IMR-90 (cell line): ENCODE results near the gene CALD1. TPM values are rescaled to one million over a fixed set of nuclear protein-coding genes. Genes with fewer than 3 reads are reported as not detected.

Experiments
- ATAC-seq: fragments of 200-7000 bp; cut with Tn5 transposase; 2 replicates; pipeline ENCODE4 v1.9.1; 2020; ENCODE audit warnings: low read depth, mild to moderate bottlenecking, moderate library complexity
- BruUV-seq: library from RNA; stranded (reverse); fragments of 400-500 nt; replicated peaks from 2 replicates; lab custom pipeline; 2021; lab: Mats Ljungman, UMichigan
- CTCF ChIA-PET: fragments of 300-600 bp; formaldehyde crosslinking; extraction: SDS; loops from one replicate; lab custom pipeline; 2021; ENCODE audit warnings: antibody characterized with exemption; lab: Yijun Ruan, JAX
- POLR2A ChIA-PET: fragments of 300-600 bp; sonication (Branson Sonifier 250); formaldehyde crosslinking; loops from one replicate; lab custom pipeline; 2022; ENCODE audit warnings: antibody characterized with exemption; ENCODE audit not compliant: unreplicated experiment; lab: Charles Lee
- DNase-seq: peaks from one replicate; pipeline ENCODE4 v3.0.0; 2013
- H2AFZ ChIP-seq: replicated peaks from 2 replicates; pipeline ENCODE3; 2013; ENCODE audit warnings: low read length, mild to moderate bottlenecking; ENCODE audit not compliant: poor library complexity
- H2AK5ac ChIP-seq: 2 replicates; pipeline ENCODE4 v1.6.1; 2013; ENCODE audit warnings: low read depth, low read length, inconsistent platforms
- H2AK9ac ChIP-seq: replicated peaks from 2 replicates; pipeline ENCODE3; 2013; ENCODE audit warnings: mild to moderate bottlenecking, low read depth, low read length, moderate library complexity; ENCODE audit not compliant: poor library complexity
- H2BK120ac ChIP-seq: 2 replicates; pipeline ENCODE4 v1.6.1; 2013; ENCODE audit warnings: low read depth, low read length, inconsistent platforms
- H2BK15ac ChIP-seq: 3 replicates; pipeline ENCODE4 v1.6.1; 2013; ENCODE audit warnings: low read depth, low read length, inconsistent platforms
- H2BK20ac ChIP-seq: 2 replicates; pipeline ENCODE4 v1.6.1; 2013; ENCODE audit warnings: low read depth, mild to moderate bottlenecking, inconsistent platforms, low read length, moderate library complexity
- H2BK5ac ChIP-seq: 2 replicates; pipeline ENCODE4 v1.6.1; 2013; ENCODE audit warnings: mild to moderate bottlenecking, low read depth, low read length, inconsistent platforms; ENCODE audit not compliant: poor library complexity, severe bottlenecking
- H3K14ac ChIP-seq: replicated peaks from 2 replicates; pipeline ENCODE4 v1.6.1; 2013; ENCODE audit warnings: low read depth, low read length, inconsistent platforms
- H3K18ac ChIP-seq: 2 replicates; pipeline ENCODE4 v1.6.1; 2013; ENCODE audit warnings: low read depth, low read length, control low read depth
- H3K23ac ChIP-seq: 2 replicates; pipeline ENCODE4 v1.6.1; 2013; ENCODE audit warnings: low read depth, low read length, inconsistent platforms
- H3K27ac ChIP-seq: 2 replicates; pipeline ENCODE4 v1.5.1; 2013; ENCODE audit warnings: mild to moderate bottlenecking, control low read depth, low read length; ENCODE audit not compliant: insufficient read depth
- H3K27me3 ChIP-seq: 2 replicates; pipeline ENCODE4 v1.6.1; 2013; ENCODE audit warnings: low read length; ENCODE audit not compliant: control insufficient read depth, insufficient read depth
- H3K36me3 ChIP-seq: 2 replicates; pipeline ENCODE4 v1.6.1; 2013; ENCODE audit warnings: low read length, mixed read lengths; ENCODE audit not compliant: control insufficient read depth, insufficient read depth
- H3K4ac ChIP-seq: 2 replicates; pipeline ENCODE4 v1.6.1; 2013; ENCODE audit warnings: low read depth, low read length, inconsistent platforms
- H3K4me1 ChIP-seq: 2 replicates; pipeline ENCODE4 v1.6.1; 2013; ENCODE audit warnings: low read length, mixed read lengths; ENCODE audit not compliant: control insufficient read depth, insufficient read depth
- H3K4me2 ChIP-seq: 2 replicates; pipeline ENCODE4 v1.6.1; 2013; ENCODE audit warnings: low read depth, mild to moderate bottlenecking, control low read depth, low read length, moderate library complexity
- H3K4me3 ChIP-seq: 2 replicates; pipeline ENCODE4 v1.5.1; 2013; ENCODE audit warnings: low read depth, mild to moderate bottlenecking, control low read depth, low read length, moderate library complexity; ENCODE audit not compliant: insufficient read depth
- H3K56ac ChIP-seq: 2 replicates; pipeline ENCODE4 v1.6.1; 2013; ENCODE audit warnings: low read length, inconsistent platforms; ENCODE audit not compliant: insufficient read depth; ENCODE audit errors: extremely low read depth
- H3K79me1 ChIP-seq, 2 experiments: 2 replicates each; pipeline ENCODE4 v1.6.1; 2013; ENCODE audit warnings: low read length in 2 of 2, inconsistent platforms in 1 of 2, low read depth in 1 of 2
- H3K9ac ChIP-seq: 2 replicates; pipeline ENCODE4 v1.6.1; 2013; ENCODE audit warnings: low read depth, low read length, control low read depth
- H3K9me1 ChIP-seq: 2 replicates; pipeline ENCODE4 v1.6.1; 2013; ENCODE audit warnings: low read length, inconsistent platforms; ENCODE audit not compliant: insufficient read depth
- H3K9me3 ChIP-seq: 2 replicates; pipeline ENCODE4 v1.6.1; 2013; ENCODE audit warnings: low read length; ENCODE audit not compliant: control insufficient read depth, insufficient read depth
- H4K20me1 ChIP-seq: 2 replicates; pipeline ENCODE4 v1.6.1; 2013; ENCODE audit warnings: low read length, inconsistent platforms; ENCODE audit not compliant: insufficient read depth
- H4K5ac ChIP-seq: 2 replicates; pipeline ENCODE4 v1.6.1; 2013; ENCODE audit warnings: mild to moderate bottlenecking, low read depth, low read length, control low read depth
- H4K8ac ChIP-seq, 2 experiments: 2 replicates each; pipeline ENCODE4 v1.6.1; 2013; ENCODE audit warnings: low read depth in 2 of 2, low read length in 2 of 2, control low read depth in 1 of 2, inconsistent platforms in 1 of 2
- H4K91ac ChIP-seq: 2 replicates; pipeline ENCODE4 v1.6.1; 2013; ENCODE audit warnings: low read depth, low read length, inconsistent platforms; ENCODE audit not compliant: insufficient read depth
- BHLHE40 ChIP-seq: fragments of 150-350 bp; IDR thresholded peaks from 2 replicates; pipeline ENCODE4 v1.6.1; 2016; ENCODE audit warnings: mild to moderate bottlenecking, low read depth, low read length
- CEBPB ChIP-seq: IDR thresholded peaks from 2 replicates; pipeline ENCODE4 v1.6.1; 2012; ENCODE audit warnings: low read depth, low read length, improper control_type of control experiment
- CHD1 ChIP-seq: IDR thresholded peaks from 2 replicates; pipeline ENCODE4 v1.6.1; 2012; ENCODE audit warnings: low read depth, low read length, improper control_type of control experiment
- ELK1 ChIP-seq: fragments of 150-350 bp; IDR thresholded peaks from 2 replicates; pipeline ENCODE4 v1.6.1; 2016; ENCODE audit warnings: low read depth, mild to moderate bottlenecking, low read length, moderate library complexity, borderline replicate concordance
- FOS ChIP-seq: fragments of 150-350 bp; IDR thresholded peaks from 2 replicates; pipeline ENCODE4 v1.6.1; 2016; ENCODE audit warnings: low read depth, low read length
- MAFK ChIP-seq: IDR thresholded peaks from 2 replicates; pipeline ENCODE4 v1.6.1; 2012; ENCODE audit warnings: low read depth, low read length, improper control_type of control experiment
- MAZ ChIP-seq: IDR thresholded peaks from 2 replicates; pipeline ENCODE4 v1.6.1; 2012; ENCODE audit warnings: low read depth, mild to moderate bottlenecking, low read length, improper control_type of control experiment, moderate library complexity, borderline replicate concordance
- MXI1 ChIP-seq: IDR thresholded peaks from 2 replicates; pipeline ENCODE4 v1.6.1; 2012; ENCODE audit warnings: low read depth, mild to moderate bottlenecking, low read length, moderate library complexity, borderline replicate concordance
- NFE2L2 ChIP-seq: fragments of 150-350 bp; IDR thresholded peaks from 2 replicates; pipeline ENCODE4 v1.6.1; 2016; ENCODE audit warnings: low read depth, mild to moderate bottlenecking, low read length
- POLR2A ChIP-seq: IDR thresholded peaks from 2 replicates; pipeline ENCODE4 v1.6.1; 2012; ENCODE audit warnings: mild to moderate bottlenecking, low read depth, low read length
- RAD21 ChIP-seq: IDR thresholded peaks from 2 replicates; pipeline ENCODE4 v1.6.1; 2012; ENCODE audit warnings: low read length, improper control_type of control experiment
- RCOR1 ChIP-seq: IDR thresholded peaks from 2 replicates; pipeline ENCODE4 v1.6.1; 2012; ENCODE audit warnings: mild to moderate bottlenecking, low read length, improper control_type of control experiment; ENCODE audit not compliant: insufficient replicate concordance
- RFX5 ChIP-seq: IDR thresholded peaks from 2 replicates; pipeline ENCODE4 v1.8.0; 2012; ENCODE audit warnings: low read depth, mild to moderate bottlenecking, low read length, moderate library complexity
- SMC3 ChIP-seq: fragments of 150-350 bp; IDR thresholded peaks from 2 replicates; pipeline ENCODE4 v1.6.1; 2016; ENCODE audit warnings: low read depth, mild to moderate bottlenecking, antibody characterized with exemption, low read length, moderate library complexity
- WGBS, 2 experiments: methylation state at CpG; one replicate each; pipeline versions ENCODE4 v1.1.5 to v1.1.7; 2013; ENCODE audit warnings: missing lambda C conversion rate in 2 of 2; ENCODE audit not compliant: insufficient read length in 1 of 2; ENCODE audit errors: extremely low coverage in 2 of 2; 5-methylcytosine and 5-hydroxymethylcytosine counted together
- dilution Hi-C: fragments of 300-500 bp; cut with HindIII; formaldehyde crosslinking; loops from one replicate; pipeline ENCODE4 v1.14.3; 2018; ENCODE audit warnings: low sequenced_read_pairs; ENCODE audit not compliant: unreplicated experiment
- in situ Hi-C: fragments of 300-500 bp; cut with MboI; formaldehyde crosslinking; loops from 3 replicates; pipeline ENCODE4 v1.14.3; 2019; ENCODE audit warnings: low sequenced_read_pairs, inconsistent platforms, mixed read lengths
- intact Hi-C: fragments of 100-400 bp; cut with micrococcal nuclease; formaldehyde crosslinking; loops from 2 replicates; pipeline ENCODE4 v1.10.0; 2022
- polyA plus RNA-seq, 3 experiments: library from polyadenylated mRNA; depleted of rRNA; stranded (reverse); fragments of >200 nt; gene quantifications; 2 replicates each; pipeline ENCODE4 v1.2.3, GENCODE V29; 2012; ENCODE audit warnings: low replicate concordance in 1 of 3
- total RNA-seq: library from RNA; depleted of rRNA; stranded (reverse); fragments of >200 nt; gene quantifications from 2 replicates; pipeline ENCODE4 v1.2.3, GENCODE V29; 2012
- TF ChIP-seq, protein P1 (sequence below): conservative IDR thresholded peaks from 2 replicates; pipeline ENCODE4 v1.5.1; 2012; ENCODE audit warnings: mild to moderate bottlenecking, low read depth, low read length, improper control_type of control experiment
- TF ChIP-seq, protein P2 (sequence below): fragments of 150-350 bp; IDR thresholded peaks from 2 replicates; pipeline ENCODE4 v1.6.1; 2017; ENCODE audit warnings: mild to moderate bottlenecking, antibody characterized with exemption, low read length, low read depth

The CALD1 gene
- total and polyA plus RNA-seq, 2 of the 4 experiments (the other 2 are of a cell fraction) = 375 to 487 TPM

DNA sequence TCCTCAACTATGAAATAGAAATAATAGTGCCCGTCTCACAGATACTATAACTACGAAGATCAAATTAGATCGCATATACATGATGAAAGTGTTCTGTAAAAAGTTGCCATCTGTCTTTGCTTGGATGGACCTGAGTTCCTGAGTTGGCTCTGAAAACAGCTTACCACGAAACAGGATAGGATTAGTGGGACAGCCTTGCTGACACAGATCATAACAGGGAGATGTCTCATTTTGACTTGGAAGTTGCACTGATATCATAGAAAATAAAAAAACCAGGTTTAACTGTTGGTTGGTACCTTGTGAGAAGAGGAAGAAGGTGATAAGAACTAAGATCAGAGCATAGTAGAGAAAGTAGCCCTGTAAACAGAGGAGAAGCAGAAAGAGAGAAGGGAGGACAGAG lies 127.6 kb downstream of the CALD1 start:
- H4K8ac ChIP-seq = 0 out of 4 replicates have a peak overlapping the region, but pooled peaks of 1 of the 2 experiments have one; percentile 32
- H3K18ac ChIP-seq = no peak overlapping the region
- H3K14ac ChIP-seq = peak overlapping the region; percentile 38; the same call in 1 of the 2 replicates
- H4K5ac ChIP-seq = no peak overlapping the region
- peaks cover 10% of the 10 kb centered on the region for H3K36me3 ChIP-seq
- no peak overlapping the region for H2AK9ac ChIP-seq
- TF ChIP-seq BHLHE40 (no peak), SMC3 (no peak), RCOR1 (no peak), POLR2A (no peak), ELK1 (no peak), CEBPB (no peak), RAD21 (no peak), FOS (no peak), MAZ (no peak), CHD1 (no peak), NFE2L2 (no peak), RFX5 (no peak), MXI1 (no peak), MAFK (no peak)
- TF ChIP-seq, protein P1, sequence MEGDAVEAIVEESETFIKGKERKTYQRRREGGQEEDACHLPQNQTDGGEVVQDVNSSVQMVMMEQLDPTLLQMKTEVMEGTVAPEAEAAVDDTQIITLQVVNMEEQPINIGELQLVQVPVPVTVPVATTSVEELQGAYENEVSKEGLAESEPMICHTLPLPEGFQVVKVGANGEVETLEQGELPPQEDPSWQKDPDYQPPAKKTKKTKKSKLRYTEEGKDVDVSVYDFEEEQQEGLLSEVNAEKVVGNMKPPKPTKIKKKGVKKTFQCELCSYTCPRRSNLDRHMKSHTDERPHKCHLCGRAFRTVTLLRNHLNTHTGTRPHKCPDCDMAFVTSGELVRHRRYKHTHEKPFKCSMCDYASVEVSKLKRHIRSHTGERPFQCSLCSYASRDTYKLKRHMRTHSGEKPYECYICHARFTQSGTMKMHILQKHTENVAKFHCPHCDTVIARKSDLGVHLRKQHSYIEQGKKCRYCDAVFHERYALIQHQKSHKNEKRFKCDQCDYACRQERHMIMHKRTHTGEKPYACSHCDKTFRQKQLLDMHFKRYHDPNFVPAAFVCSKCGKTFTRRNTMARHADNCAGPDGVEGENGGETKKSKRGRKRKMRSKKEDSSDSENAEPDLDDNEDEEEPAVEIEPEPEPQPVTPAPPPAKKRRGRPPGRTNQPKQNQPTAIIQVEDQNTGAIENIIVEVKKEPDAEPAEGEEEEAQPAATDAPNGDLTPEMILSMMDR = no peak
- TF ChIP-seq, protein P2, sequence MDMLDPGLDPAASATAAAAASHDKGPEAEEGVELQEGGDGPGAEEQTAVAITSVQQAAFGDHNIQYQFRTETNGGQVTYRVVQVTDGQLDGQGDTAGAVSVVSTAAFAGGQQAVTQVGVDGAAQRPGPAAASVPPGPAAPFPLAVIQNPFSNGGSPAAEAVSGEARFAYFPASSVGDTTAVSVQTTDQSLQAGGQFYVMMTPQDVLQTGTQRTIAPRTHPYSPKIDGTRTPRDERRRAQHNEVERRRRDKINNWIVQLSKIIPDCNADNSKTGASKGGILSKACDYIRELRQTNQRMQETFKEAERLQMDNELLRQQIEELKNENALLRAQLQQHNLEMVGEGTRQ = no peak
- intact Hi-C loops = no loop called here
- no peak overlapping the region for H3K4ac ChIP-seq
- H3K4me3 ChIP-seq = no peak overlapping the region
- H3K56ac ChIP-seq = no peak overlapping the region
- WGBS, 2 experiments = no CpG with 5 or more reads among the region's 4 CpGs
- H3K9me1 ChIP-seq = peaks cover 24% of the 10 kb centered on the region
- H2AFZ ChIP-seq = no peak overlapping the region
- 0 out of 2 replicates have a peak overlapping the region, but pooled peaks have one; percentile 7 for H3K23ac ChIP-seq
- DNase-seq (no peak), ATAC-seq (no peak)
- in situ Hi-C loops = no loop called here
- H2BK5ac ChIP-seq = no peak overlapping the region
- ChIA-PET POLR2A (interaction anchor here (0.7 kb wide), 1 partner anchor 367 kb away, joined by 4 read pairs; no protein-coding TSS in a partner anchor), CTCF (no interaction called here)
- H2BK15ac ChIP-seq = 0 out of 3 replicates have a peak overlapping the region, but pooled peaks have one; percentile 20
- peaks cover 87% of the 10 kb centered on the region for H4K20me1 ChIP-seq
- dilution Hi-C loops = no loop called here
- peaks cover 25% of the 10 kb centered on the region for H3K4me1 ChIP-seq
- H4K91ac ChIP-seq = no peak overlapping the region
- peaks cover 45 to 93% of the 10 kb centered on the region in 2 experiments for H3K79me1 ChIP-seq
- no peak overlapping the region for H3K27ac ChIP-seq
- H3K9me3 ChIP-seq = no peaks in the 10 kb centered on the region
- H3K4me2 ChIP-seq = no peak overlapping the region
- H2BK20ac ChIP-seq = no peak overlapping the region
- H3K27me3 ChIP-seq = no peaks in the 10 kb centered on the region
- no peak overlapping the region for H2AK5ac ChIP-seq
- H2BK120ac ChIP-seq = no peak overlapping the region
- H3K9ac ChIP-seq = no peak overlapping the region
- BruUV-seq = no TSS peak
